ENCODE results near the gene PLPP7.

Gene PLPP7

GRCh38 chr9:131303381-131304321, 14.1 kb downstream of the PLPP7 start:
- no peak for DNase-seq (ENCODE audit: low read depth in 3 of 3)

DNA sequence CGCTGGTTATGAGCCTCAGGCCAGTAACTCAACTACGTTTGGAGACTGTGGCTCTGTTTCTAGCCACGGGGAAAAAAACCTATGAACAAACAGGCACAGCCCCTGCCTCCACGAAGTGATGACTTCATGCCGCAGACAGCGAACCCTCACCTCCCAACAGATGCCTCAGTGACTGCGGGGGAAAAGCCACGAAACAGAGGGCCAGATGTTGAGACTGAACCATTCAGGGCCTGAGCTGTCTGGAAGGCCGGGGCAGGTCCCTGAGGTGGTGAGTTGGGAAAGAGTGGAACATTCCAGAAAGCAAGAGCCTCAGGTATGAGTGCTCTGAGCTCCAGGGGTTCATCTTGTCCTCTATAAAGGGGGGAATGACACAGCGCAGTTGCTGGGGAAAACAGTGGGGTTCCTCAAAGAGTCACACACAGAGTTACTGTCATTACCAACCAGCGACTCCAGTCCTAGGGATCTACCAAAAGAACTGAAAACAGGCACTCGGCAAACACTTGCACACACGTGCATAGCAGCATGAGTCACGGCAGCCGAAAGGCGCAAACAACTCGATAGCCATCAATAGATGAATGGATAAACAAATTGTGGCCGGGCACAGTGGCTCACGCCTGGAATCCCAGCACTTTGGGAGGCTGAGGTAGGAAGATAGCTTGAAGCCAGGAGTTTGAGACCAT, 15.3 kb downstream of the PLPP7 start:
- no peak for DNase-seq (ENCODE audit: low read depth in 3 of 3)

DNA sequence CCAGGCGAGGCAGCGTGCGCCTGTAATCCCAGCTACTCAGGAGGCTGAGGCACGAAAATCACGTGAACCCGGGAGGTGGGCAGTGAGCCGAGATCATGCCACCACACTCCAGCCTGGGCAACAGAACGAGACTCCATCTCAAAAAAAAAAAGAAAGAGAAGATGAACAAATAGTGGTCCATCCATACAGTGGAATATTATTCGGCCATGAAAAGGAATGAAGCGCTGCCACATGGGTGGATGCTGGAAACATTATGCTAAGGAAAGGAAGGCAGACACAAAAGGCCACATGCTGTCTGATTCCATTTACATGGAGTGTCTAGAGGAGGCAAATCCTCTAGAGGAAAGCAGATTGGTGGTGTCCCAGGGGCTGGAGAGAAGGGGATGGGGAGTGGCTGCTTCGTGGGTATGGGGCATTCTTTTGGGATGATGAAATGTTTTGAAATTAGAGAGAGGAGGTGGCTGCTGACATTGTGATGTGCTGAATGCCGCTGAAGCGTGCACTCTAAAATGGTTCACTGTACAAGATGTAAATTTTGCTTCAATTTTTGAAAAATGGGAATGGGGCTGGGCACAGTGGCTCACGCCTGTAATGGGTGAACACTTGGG, 17.0 kb downstream of the PLPP7 start:
- DNase-seq (ENCODE audit: low read depth in 3 of 3): no peak

DNA sequence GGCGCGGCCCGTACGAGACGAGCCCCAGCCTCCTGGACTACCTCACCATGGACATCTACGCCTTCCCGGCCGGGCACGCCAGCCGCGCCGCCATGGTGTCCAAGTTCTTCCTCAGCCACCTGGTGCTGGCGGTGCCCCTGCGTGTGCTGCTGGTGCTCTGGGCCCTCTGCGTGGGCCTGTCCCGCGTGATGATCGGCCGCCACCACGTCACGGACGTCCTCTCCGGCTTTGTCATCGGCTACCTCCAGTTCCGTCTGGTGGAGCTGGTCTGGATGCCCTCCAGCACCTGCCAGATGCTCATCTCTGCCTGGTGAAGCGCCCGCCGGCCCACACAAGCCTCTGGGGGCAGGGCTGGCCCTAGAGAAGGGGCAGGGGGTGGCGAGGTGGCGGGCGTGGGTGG, 18.5 kb downstream of the PLPP7 start:
- no peak for DNase-seq (ENCODE audit: low read depth in 3 of 3)

- no peak for DNase-seq (ENCODE audit: low read depth in 3 of 3)
Observed at GRCh38 chr9:131308452-131308851, 18.9 kb downstream of the PLPP7 start.

DNA sequence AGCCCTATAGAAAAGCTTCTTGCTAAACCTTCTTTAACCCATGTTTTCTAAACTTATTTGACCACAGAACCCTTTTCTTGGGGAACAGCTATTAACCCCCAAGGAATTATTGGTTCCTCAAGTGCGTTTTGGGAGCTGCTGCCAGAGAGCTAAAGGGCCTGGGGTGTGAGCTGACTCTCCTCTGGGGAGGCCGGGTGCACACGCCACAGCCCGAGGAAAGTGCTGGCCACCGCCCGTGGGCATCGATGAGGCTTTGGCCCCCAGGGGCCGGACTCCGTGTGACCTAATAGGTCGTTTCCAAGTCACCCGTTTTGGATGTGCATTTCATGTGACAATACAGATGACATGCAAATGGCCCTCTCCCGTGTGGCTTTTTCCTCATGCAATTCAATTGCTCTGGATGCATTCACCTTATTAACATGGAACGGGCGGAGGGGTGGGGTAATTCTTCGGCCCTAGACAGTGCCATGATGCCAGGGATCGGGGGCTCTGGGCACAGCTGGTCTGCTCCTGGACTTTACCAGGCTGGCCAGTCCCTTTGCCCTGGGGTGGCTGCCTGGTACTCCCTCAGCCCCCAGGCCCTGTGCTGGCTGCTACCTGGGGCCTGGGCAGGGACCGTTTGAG, 19.5 kb downstream of the PLPP7 start:
- no peak for DNase-seq (ENCODE audit: low read depth in 3 of 3)

GRCh38 chr9:131309530-131310276, 20.2 kb downstream of the PLPP7 start:
- no peak for DNase-seq (ENCODE audit: low read depth in 3 of 3)

DNA sequence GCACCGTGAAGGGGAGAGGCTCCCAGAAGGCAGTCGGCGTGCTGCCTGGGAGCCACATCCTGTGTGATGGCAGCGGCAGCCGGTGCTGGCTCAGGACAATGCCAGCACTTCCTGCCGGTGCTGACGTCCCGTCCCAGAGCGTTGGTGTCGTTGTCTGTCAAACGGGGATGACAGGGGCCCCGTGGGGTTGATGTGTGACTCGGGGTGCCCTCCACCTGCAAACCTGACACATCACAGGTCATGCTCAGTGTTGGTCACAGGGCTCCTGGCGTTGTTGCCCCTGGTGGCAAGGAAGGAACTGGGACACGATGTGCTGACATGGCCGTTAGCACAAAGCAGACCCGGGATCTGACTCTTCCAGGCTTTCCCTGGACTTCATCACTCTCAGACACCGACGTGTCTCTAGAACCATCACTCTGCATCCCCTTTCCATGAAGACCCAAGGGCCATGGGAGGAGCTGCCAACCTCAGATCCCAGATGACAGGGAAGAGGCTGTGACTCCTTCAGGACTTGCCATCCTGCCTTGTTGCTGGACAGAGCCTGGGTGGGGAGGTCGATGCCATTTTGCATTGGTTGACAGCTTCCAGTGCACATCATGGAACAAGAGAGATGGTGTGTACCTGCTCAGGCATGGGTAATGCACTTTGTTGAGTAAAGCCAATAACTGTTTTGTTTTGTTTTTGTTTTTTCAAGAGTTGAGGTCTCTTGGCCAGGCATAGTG, 21.5 kb downstream of the PLPP7 start:
- peak; percentile 5 to 19 (median 12) for DNase-seq (ENCODE audit: low read depth in 3 of 3)

GRCh38 chr9:131312246-131312645, 22.7 kb downstream of the PLPP7 start:
- DNase-seq (ENCODE audit: low read depth in 3 of 3): no peak

DNA sequence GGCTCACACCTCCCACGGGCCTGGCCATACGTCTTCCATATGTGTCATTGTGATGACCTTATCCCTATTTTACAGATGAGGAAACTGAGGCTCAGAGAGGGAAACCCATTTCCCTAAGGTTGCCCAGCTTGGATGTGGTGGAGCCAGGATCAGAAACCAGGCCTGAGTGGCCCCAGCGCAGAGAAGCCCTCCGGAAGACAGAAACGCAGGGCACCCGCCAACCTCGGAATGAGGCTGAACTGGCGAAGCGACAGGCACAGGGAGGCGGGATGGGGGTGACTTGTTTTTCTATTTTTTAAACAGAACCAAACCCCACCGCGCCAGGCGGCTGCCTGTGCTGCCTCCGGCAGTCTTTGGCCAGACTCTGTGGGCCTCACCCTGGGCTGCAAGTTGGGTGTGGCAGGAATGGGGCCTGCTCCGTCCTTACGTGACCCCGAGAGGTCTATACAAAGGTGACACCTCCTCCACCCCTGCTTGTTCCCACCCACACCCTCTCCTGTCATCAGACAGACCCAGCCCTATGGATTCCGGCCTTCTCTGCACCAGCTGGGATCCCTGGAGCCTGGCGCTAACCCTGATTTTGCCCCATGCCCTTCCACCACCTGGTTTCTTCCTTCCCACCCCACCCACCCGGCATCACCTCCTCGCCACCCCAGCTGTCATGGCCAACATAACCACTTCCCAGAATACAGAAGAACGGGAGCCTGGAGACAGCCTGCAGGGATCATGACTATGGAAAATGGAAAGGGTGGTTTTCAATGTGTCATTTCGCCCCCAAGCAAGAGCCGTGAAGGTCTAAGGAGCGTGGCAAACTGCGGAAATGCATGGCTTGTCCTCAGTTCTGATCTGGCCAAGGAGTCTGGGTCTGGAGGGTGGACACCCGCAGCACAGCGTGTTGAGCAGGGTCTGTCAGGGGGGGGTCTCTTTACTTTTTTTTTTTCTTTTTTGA, 23.6 kb downstream of the PLPP7 start:
- no peak for DNase-seq (ENCODE audit: low read depth in 3 of 3)

- DNase-seq (ENCODE audit: low read depth in 3 of 3): no peak
Observed at GRCh38 chr9:131318231-131319085, 28.9 kb downstream of the PLPP7 start.

DNA sequence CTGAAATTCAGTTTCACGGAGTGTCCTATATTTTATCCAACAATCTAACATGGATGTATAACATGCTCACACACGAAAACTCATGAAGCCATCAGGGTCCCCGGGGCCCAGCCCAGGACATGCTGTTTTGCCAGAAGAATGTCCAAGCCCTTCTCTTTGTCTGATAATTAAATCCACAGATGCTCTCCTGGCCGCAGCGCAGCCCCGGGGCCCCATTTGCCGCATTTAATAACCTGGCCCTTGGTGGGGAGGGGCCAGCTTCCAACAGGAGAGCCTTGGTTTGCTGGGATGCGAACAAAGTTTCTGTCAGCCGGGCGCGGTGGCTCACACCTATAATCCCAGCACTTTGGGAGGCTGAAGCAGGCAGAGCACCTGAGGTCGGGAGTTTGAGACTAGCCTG, 30.0 kb downstream of the PLPP7 start:
- no peak for DNase-seq (ENCODE audit: low read depth in 3 of 3)

- no peak for DNase-seq (ENCODE audit: low read depth in 3 of 3)
Observed at GRCh38 chr9:131320031-131320685, 30.6 kb downstream of the PLPP7 start.

- DNase-seq (ENCODE audit: low read depth in 3 of 3): no peak
Observed at GRCh38 chr9:131323629-131324028, 34.1 kb downstream of the PLPP7 start.

DNA sequence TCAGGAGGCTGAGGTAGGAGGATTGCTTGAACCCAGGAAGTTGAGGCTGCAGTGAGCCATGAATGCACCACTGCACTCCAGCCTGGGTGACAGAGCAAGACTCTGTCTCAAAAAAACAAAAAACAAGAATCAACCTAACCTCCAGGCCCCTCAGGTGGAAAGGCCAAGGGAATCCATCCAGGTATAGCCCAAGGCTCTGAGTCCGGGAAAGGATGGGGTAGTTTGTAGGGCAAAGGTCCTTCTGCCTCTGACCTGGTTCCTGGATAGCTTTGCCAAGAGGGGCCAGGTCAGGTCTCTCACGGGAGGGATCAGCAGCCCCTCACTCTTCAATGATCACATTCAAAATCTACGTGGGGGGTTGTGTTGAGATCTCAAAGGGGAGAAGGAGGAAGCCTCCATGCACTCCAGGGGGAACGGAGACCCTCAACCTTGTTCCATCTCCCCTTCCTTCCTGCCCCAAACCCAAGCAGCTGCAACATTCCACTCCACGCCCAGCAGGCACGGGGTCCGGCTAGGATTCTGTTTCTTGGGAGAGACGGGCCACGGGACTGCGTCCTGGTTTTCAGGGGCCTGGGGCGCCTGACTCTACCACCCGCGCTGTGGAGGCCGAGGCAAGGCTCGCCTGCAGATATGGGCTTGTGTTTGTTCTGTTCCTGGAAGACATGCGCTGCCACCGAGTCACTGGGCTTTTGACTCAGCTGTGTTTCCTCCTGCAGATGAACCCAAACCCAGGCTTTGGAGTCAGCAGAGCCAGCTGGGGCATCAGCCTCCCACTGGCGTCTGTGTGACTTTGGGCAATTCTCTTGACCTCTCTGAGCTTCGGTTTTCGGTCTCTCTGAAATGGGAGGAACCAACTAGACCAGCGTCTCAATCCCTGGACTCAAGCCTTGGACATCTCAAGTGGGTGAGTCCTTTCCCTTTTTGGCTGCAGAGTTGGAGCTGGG, 35.5 kb downstream of the PLPP7 start:
- DNase-seq (ENCODE audit: low read depth in 3 of 3): no peak

- DNase-seq (ENCODE audit: low read depth in 3 of 3): no peak
Observed at GRCh38 chr9:131329241-131329641, 39.7 kb downstream of the PLPP7 start.
